ENCODE measurements around the gene SUPT3H. TPM values are rescaled to one million over a fixed set of nuclear protein-coding genes. Genes with fewer than 3 reads are reported as not detected.

SUPT3H gene
- polyA plus RNA-seq, 1 donor (not counting 4 experiments of a cell fraction or from before 2014, with no cell fraction given), result 7.6 TPM

- FAIRE-seq, result no peak
- Histone ChIP-seq H3K9me1 (ENCODE audit: control insufficient read depth, extremely low read depth, insufficient read depth, low read length) (no peaks in the 10 kb centered on the region), H3K27ac (ENCODE audit: control insufficient read depth, insufficient read depth, low read length) (no peak overlapping the region), H3K4me2 (ENCODE audit: control insufficient read depth, extremely low read depth, insufficient read depth, low read depth, low read length) (no peak overlapping the region), H2AFZ (ENCODE audit: control insufficient read depth, low read length) (no peak overlapping the region), H3K4me1 (ENCODE audit: control insufficient read depth, extremely low read depth, insufficient read depth, low read length) (no peaks in the 10 kb centered on the region), H3K4me3 (ENCODE audit: control insufficient read depth in 2 of 3, extremely low read depth in 1 of 3, insufficient read depth in 2 of 3, low read depth in 1 of 3, low read length in 3 of 3) (no peak overlapping the region), H3K27me3 (ENCODE audit: control insufficient read depth, extremely low read depth, insufficient read depth, low read length) (no peaks in the 10 kb centered on the region), H3K36me3 (ENCODE audit: control insufficient read depth in 2 of 2, extremely low read depth in 1 of 2, insufficient read depth in 2 of 2, low read length in 2 of 2) (no peaks in the 10 kb centered on the region), H3K9ac (ENCODE audit: control insufficient read depth, extremely low read depth, insufficient read depth, low read length) (no peak overlapping the region), H3K79me2 (ENCODE audit: control insufficient read depth, insufficient read depth, low read length) (no peaks in the 10 kb centered on the region), H3K9me3 (ENCODE audit: control insufficient read depth, low read depth, low read length) (no peaks in the 10 kb centered on the region), H4K20me1 (ENCODE audit: control insufficient read depth, extremely low read depth, insufficient read depth, low read length) (no peaks in the 10 kb centered on the region)
- no peak for DNase-seq (ENCODE audit: low read depth, low spot score)
- dilution Hi-C loops (cut with MboI; ENCODE audit: extremely low pct_ligation_motif_present, low sequenced_read_pairs), result loop anchor here (25.0 kb wide), 1 partner anchor 325 kb away; no protein-coding TSS in a partner anchor
- no peak for TF ChIP-seq EZH2 (IDR thresholded peaks at IDR 0.05; ENCODE audit: low read length)
- no peak for TF ChIP-seq CTCF (optimal IDR thresholded peaks at IDR 0.05 in 1 of 3, IDR thresholded peaks at IDR 0.05 in 1 of 3, conservative IDR thresholded peaks at IDR 0.05 in 1 of 3; ENCODE audit: extremely low read depth in 1 of 3, insufficient read depth in 2 of 3, low read length in 3 of 3)
Measured at GRCh38 chr6:45387236-45387635, 9.5 kb upstream of the SUPT3H start.

GRCh38 chr6:45386501-45386900 lies 8.8 kb upstream of the SUPT3H start:
- Histone ChIP-seq H3K9me3 (ENCODE audit: control insufficient read depth, low read depth, low read length) (no peaks in the 10 kb centered on the region), H3K27me3 (ENCODE audit: control insufficient read depth, extremely low read depth, insufficient read depth, low read length) (no peaks in the 10 kb centered on the region), H2AFZ (ENCODE audit: control insufficient read depth, low read length) (no peak overlapping the region), H4K20me1 (ENCODE audit: control insufficient read depth, extremely low read depth, insufficient read depth, low read length) (no peaks in the 10 kb centered on the region), H3K4me1 (ENCODE audit: control insufficient read depth, extremely low read depth, insufficient read depth, low read length) (no peaks in the 10 kb centered on the region), H3K36me3 (ENCODE audit: control insufficient read depth in 2 of 2, extremely low read depth in 1 of 2, insufficient read depth in 2 of 2, low read length in 2 of 2) (no peaks in the 10 kb centered on the region), H3K4me3 (ENCODE audit: control insufficient read depth in 2 of 3, extremely low read depth in 1 of 3, insufficient read depth in 2 of 3, low read depth in 1 of 3, low read length in 3 of 3) (no peak overlapping the region), H3K79me2 (ENCODE audit: control insufficient read depth, insufficient read depth, low read length) (no peaks in the 10 kb centered on the region), H3K9ac (ENCODE audit: control insufficient read depth, extremely low read depth, insufficient read depth, low read length) (no peak overlapping the region), H3K4me2 (ENCODE audit: control insufficient read depth, extremely low read depth, insufficient read depth, low read depth, low read length) (no peak overlapping the region), H3K9me1 (ENCODE audit: control insufficient read depth, extremely low read depth, insufficient read depth, low read length) (no peaks in the 10 kb centered on the region), H3K27ac (ENCODE audit: control insufficient read depth, insufficient read depth, low read length) (no peak overlapping the region)
- no peak for DNase-seq (ENCODE audit: low read depth, low spot score)
- no peak for TF ChIP-seq EZH2 (IDR thresholded peaks at IDR 0.05; ENCODE audit: low read length)
- no peak for TF ChIP-seq CTCF (optimal IDR thresholded peaks at IDR 0.05 in 1 of 3, IDR thresholded peaks at IDR 0.05 in 1 of 3, conservative IDR thresholded peaks at IDR 0.05 in 1 of 3; ENCODE audit: extremely low read depth in 1 of 3, insufficient read depth in 2 of 3, low read length in 3 of 3)
- dilution Hi-C loops (cut with MboI; ENCODE audit: extremely low pct_ligation_motif_present, low sequenced_read_pairs), result loop anchor here (25.0 kb wide), 1 partner anchor 326 kb away; no protein-coding TSS in a partner anchor
- no peak for FAIRE-seq
